ENCODE measurements around the gene CSNK1G1. TPM values are rescaled to one million over a fixed set of nuclear protein-coding genes. Genes with fewer than 3 reads are reported as not detected.
"Not testable (repeated sequence)": the region's sequence is repeated elsewhere in the genome, so short reads cannot be mapped to it uniquely, and the experiment has no call there.

CSNK1G1 gene
- total and polyA plus RNA-seq, 4 donors: 2.5 to 25.3 (median 9.1) TPM

GRCh38 chr15:64383760-64384159 is 27.8 kb upstream of the CSNK1G1 start:
- Histone ChIP-seq H3K4me3 (ENCODE audit: low read length in 2 of 2) (no peak overlapping the region), H3K27me3 (ENCODE audit: control insufficient read depth in 1 of 2, insufficient read depth in 2 of 2, low read length in 1 of 2) (no peaks in the 10 kb centered on the region), H3K27ac (ENCODE audit: low read depth in 1 of 2, low read length in 2 of 2) (no peak overlapping the region), H3K9me3 (ENCODE audit: control insufficient read depth, low read length) (no peaks in the 10 kb centered on the region), H3K4me1 (ENCODE audit: control insufficient read depth in 1 of 2, insufficient read depth in 2 of 2, low read length in 2 of 2) (peaks cover 0 to under 1% of the 10 kb centered on the region in 2 donors), H3K36me3 (ENCODE audit: control insufficient read depth in 1 of 2, insufficient read depth in 2 of 2, low read length in 1 of 2) (no peaks in the 10 kb centered on the region)
- 83 to 84% methylated on average over 2 of the region's 2 CpGs for WGBS, 2 donors
- no peak for ATAC-seq (ENCODE audit: low FRiP score)
- intact Hi-C loops (cut with DNase I): loop anchor here in 1 of 2 donors (10.0 kb wide), 1 partner anchor 219 kb away; the partner anchor contains the start of gene PPIB
- no peak for DNase-seq

DNA sequence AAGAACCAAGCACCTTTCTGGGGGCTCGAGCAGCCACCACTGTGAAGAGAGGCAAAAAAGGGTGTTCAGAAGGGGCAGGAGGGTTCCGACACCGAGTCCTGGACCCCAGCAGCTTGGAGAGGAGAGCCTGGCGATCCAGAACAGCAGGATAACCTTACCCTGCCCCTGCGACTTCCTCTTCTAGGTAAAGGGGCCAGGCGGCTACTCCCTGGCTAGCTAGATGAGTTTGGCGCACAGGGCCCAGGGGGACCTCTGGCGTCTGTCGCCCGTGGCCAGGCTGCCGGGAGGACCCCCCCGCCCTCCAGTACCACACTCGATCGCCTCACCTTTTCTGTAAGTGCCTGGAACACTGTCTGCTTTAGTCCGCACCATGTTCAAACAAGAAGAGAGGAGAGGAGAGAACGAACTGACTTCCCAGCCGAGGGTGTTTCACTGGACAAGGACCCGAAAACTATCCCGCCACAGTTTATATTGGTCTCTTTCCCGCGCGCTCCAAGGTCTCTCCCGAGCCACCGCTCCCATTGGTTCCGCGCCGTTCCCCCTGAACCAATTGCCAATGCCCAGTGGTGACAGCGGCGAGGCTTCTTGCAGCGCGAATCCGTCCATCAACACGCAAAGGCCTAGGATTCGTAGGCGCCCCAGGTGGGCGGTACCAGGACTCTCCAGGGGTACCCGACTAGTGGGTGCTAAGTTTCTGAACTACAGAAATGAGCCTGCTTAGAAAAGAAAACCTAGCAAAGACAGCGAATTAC is 25.2 kb upstream of the CSNK1G1 start, which contains the start of gene PCLAF:
TSS of gene PCLAF (minus strand) at position 442 of the 752 bp plus-strand sequence. CDS start at position 372, 70 bp downstream.
- peak within 1 kb of the TSS; percentile 56 to 60 for H3K4me3 ChIP-seq (ENCODE audit: low read length in 2 of 2)
- no peaks in the 10 kb centered on the region for H3K4me1 ChIP-seq (ENCODE audit: control insufficient read depth in 1 of 2, insufficient read depth in 2 of 2, low read length in 2 of 2)
- 0 to 1% methylated on average over 38 of the region's 38 CpGs for WGBS, 2 donors
- intact Hi-C loops (cut with DNase I): loop anchor here in 1 of 2 donors (10.0 kb wide), 1 partner anchor 216 kb away; the partner anchor contains the start of gene PPIB
- no peaks in the 10 kb centered on the region for H3K9me3 ChIP-seq (ENCODE audit: control insufficient read depth, low read length)
- H3K27me3 ChIP-seq (ENCODE audit: control insufficient read depth in 1 of 2, insufficient read depth in 2 of 2, low read length in 1 of 2): no peaks in the 10 kb centered on the region
- H3K36me3 ChIP-seq (ENCODE audit: control insufficient read depth in 1 of 2, insufficient read depth in 2 of 2, low read length in 1 of 2): no peaks in the 10 kb centered on the region
- ATAC-seq (ENCODE audit: low FRiP score) (peak; percentile 97), DNase-seq (peak; percentile 97)
- no peak within 1 kb of the TSS for H3K27ac ChIP-seq (ENCODE audit: low read depth in 1 of 2, low read length in 2 of 2)

DNA sequence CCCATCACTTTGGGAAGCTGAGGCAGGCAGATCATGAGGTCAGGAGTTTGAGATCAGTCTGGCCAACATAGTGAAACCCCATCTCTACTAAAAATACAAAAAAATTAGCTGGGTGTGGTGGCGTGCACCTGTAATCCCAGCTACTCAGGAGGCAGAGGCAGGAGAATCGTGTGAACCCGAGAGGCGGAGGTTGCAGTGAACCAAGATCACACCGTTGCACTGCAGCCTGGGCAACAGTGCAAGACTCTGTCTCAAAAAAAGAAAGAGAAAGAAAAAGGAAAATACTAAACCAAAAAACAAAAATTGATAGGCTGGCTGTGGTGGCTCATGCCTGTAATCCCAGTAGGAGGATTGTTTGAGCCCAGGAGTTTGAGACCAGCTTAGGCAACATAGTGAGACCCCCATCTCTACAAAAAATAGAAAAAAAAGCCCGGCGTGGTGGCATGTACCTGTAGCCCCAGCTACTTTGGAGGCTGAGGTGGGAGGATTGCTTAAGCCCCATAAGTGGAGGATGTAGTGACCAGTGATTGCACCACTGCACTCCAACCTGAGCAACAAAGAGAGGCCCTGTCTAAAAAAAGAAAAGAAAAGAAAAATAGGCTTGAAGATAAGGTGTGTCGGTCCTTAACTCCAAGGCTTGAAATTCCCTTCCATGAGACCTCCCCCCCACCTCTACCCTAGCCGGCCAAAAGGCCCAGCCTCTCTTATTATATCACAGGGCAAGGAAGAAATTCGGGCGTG is 24.3 kb upstream of the CSNK1G1 start:
- H3K9me3 ChIP-seq (ENCODE audit: control insufficient read depth, low read length); H3K4me1 ChIP-seq (ENCODE audit: control insufficient read depth in 1 of 2, insufficient read depth in 2 of 2, low read length in 2 of 2); H3K27me3 ChIP-seq (ENCODE audit: control insufficient read depth in 1 of 2, insufficient read depth in 2 of 2, low read length in 1 of 2); H3K27ac ChIP-seq (ENCODE audit: low read depth in 1 of 2, low read length in 2 of 2); DNase-seq; H3K4me3 ChIP-seq (ENCODE audit: low read length in 2 of 2); H3K36me3 ChIP-seq (ENCODE audit: control insufficient read depth in 1 of 2, insufficient read depth in 2 of 2, low read length in 1 of 2); ATAC-seq (ENCODE audit: low FRiP score): not testable (repeated sequence)
- WGBS, 2 donors: 57 to 58% methylated on average over 11 of the region's 11 CpGs
- intact Hi-C loops (cut with DNase I): loop anchor here in 1 of 2 donors (10.0 kb wide), 1 partner anchor 215 kb away; the partner anchor contains the start of gene PPIB

DNA sequence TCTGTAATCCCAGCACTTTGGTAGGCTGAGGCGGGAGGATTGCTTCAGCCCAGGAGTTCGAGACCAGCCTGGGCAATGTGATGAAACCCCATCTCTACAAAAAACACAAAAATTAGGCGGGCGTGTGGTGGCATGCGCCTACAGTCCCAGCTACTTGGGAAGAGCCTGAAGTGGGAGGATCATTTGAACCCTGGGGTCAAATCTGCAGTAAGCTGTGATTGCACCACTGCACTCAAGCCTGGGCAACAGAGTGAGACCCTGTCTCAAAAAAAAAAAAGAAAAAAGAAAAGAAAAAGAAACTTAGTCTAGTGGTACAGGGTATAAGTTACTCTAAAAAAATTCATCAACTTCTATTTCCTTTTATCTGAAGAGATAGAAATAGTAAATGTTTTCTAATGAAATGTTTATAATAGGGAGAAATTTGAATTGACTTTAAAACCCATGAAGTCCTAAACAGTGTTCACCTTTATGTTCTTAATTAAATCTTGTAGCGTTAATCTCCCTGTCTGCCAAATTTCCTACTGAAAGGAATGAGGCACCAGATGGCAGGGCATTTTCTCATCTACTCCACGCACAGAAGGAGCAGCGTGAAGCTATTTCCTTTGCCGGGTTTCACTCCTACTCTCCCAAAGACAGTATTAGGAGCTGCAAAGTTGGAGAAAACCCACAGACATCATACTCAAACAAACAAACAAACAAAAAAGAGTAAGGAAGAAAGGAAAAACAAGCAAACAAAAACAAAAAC is 23.4 kb upstream of the CSNK1G1 start:
- H3K27ac ChIP-seq (ENCODE audit: low read depth in 1 of 2, low read length in 2 of 2): no peak overlapping the region
- no peaks in the 10 kb centered on the region for H3K4me1 ChIP-seq (ENCODE audit: control insufficient read depth in 1 of 2, insufficient read depth in 2 of 2, low read length in 2 of 2)
- ATAC-seq (ENCODE audit: low FRiP score): no peak
- no peak for DNase-seq
- H3K27me3 ChIP-seq (ENCODE audit: control insufficient read depth in 1 of 2, insufficient read depth in 2 of 2, low read length in 1 of 2): no peaks in the 10 kb centered on the region
- no peak overlapping the region for H3K4me3 ChIP-seq (ENCODE audit: low read length in 2 of 2)
- H3K9me3 ChIP-seq (ENCODE audit: control insufficient read depth, low read length): no peaks in the 10 kb centered on the region
- no peaks in the 10 kb centered on the region for H3K36me3 ChIP-seq (ENCODE audit: control insufficient read depth in 1 of 2, insufficient read depth in 2 of 2, low read length in 1 of 2)
- intact Hi-C loops (cut with DNase I): no loop called here
- 64 to 69% methylated on average over 9 of the region's 9 CpGs for WGBS, 2 donors

- Histone ChIP-seq H3K9me3 (ENCODE audit: control insufficient read depth, low read length) (no peaks in the 10 kb centered on the region), H3K4me1 (ENCODE audit: control insufficient read depth in 1 of 2, insufficient read depth in 2 of 2, low read length in 2 of 2) (no peaks in the 10 kb centered on the region), H3K36me3 (ENCODE audit: control insufficient read depth in 1 of 2, insufficient read depth in 2 of 2, low read length in 1 of 2) (no peaks in the 10 kb centered on the region), H3K27ac (ENCODE audit: low read depth in 1 of 2, low read length in 2 of 2) (no peak overlapping the region), H3K4me3 (ENCODE audit: low read length in 2 of 2) (no peak overlapping the region), H3K27me3 (ENCODE audit: control insufficient read depth in 1 of 2, insufficient read depth in 2 of 2, low read length in 1 of 2) (no peaks in the 10 kb centered on the region)
- WGBS, 2 donors: 92 to 96% methylated on average over 8 of the region's 8 CpGs
- intact Hi-C loops (cut with DNase I): no loop called here
- no peak for ATAC-seq (ENCODE audit: low FRiP score)
- no peak for DNase-seq
These were observed 17.4 kb upstream of the CSNK1G1 start for GRCh38 chr15:64373360-64373759.

GRCh38 chr15:64371383-64371782 is 15.4 kb upstream of the CSNK1G1 start:
- ATAC-seq (ENCODE audit: low FRiP score); H3K4me1 ChIP-seq (ENCODE audit: control insufficient read depth in 1 of 2, insufficient read depth in 2 of 2, low read length in 2 of 2); DNase-seq: not testable (repeated sequence)

DNA sequence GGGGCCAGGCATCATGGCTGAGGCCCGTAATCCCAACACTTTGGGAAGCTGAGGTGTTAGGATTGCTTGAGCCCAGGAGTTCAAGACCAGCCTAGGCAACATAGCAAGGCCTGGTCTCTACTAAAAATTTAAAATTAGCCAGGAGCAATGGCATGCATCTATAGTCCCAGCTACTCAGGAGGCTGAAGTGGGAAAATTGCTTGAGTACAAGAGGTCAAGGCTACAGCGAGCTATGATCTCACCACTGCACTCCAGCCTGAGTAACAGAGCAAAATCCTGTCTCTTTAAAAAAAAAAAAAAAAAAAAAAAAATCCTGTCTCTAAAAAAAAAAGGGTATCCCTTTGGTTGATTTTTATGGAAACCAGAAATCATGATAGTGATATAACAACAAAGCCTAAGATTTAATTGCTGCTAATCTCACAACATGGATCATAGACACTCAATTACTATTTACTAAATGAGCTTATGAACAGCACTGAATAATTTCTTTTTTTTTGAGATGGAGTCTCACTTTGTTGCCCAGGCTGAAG is 13.2 kb upstream of the CSNK1G1 start:
- DNase-seq (no peak), ATAC-seq (ENCODE audit: low FRiP score) (no peak)
- Histone ChIP-seq H3K4me1 (ENCODE audit: control insufficient read depth in 1 of 2, insufficient read depth in 2 of 2, low read length in 2 of 2) (no peaks in the 10 kb centered on the region), H3K4me3 (ENCODE audit: low read length in 2 of 2) (no peak overlapping the region), H3K27me3 (ENCODE audit: control insufficient read depth in 1 of 2, insufficient read depth in 2 of 2, low read length in 1 of 2) (no peaks in the 10 kb centered on the region), H3K27ac (ENCODE audit: low read depth in 1 of 2, low read length in 2 of 2) (no peak overlapping the region), H3K9me3 (ENCODE audit: control insufficient read depth, low read length) (no peaks in the 10 kb centered on the region), H3K36me3 (ENCODE audit: control insufficient read depth in 1 of 2, insufficient read depth in 2 of 2, low read length in 1 of 2) (no peaks in the 10 kb centered on the region)
- WGBS, 2 donors: 84 to 88% methylated on average over 2 of the region's 2 CpGs
- intact Hi-C loops (cut with DNase I): no loop called here

More at GRCh38 chr15:64371383-64371782, 15.4 kb upstream of the CSNK1G1 start:
- 97 to 99% methylated on average over 8 of the region's 8 CpGs for WGBS, 2 donors
- H3K27ac ChIP-seq (ENCODE audit: low read depth in 1 of 2, low read length in 2 of 2); H3K27me3 ChIP-seq (ENCODE audit: control insufficient read depth in 1 of 2, insufficient read depth in 2 of 2, low read length in 1 of 2); intact Hi-C loops (cut with DNase I); H3K9me3 ChIP-seq (ENCODE audit: control insufficient read depth, low read length); H3K36me3 ChIP-seq (ENCODE audit: control insufficient read depth in 1 of 2, insufficient read depth in 2 of 2, low read length in 1 of 2); H3K4me3 ChIP-seq (ENCODE audit: low read length in 2 of 2): not testable (repeated sequence)

DNA sequence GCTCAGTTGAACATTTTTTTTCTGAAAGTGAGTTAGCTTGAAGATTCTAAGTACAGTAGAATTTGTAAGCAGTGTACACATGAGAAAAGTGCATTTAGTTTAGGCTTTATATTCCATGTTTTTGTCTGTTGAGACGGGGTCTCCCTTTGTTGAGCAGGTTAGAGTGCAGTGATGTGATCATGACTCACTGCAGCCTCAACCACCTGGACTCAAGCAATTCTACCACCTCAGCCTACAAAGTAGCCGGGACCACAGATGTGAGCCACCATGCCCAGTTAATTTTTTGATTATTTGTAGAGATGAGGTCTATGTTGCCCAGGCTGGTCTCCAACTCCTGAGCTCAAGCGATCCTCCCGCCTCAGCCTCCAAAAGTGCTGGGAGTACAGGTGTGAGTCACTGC is 5.3 kb upstream of the CSNK1G1 start:
- Histone ChIP-seq H3K4me1 (ENCODE audit: control insufficient read depth in 1 of 2, insufficient read depth in 2 of 2, low read length in 2 of 2) (no peaks in the 10 kb centered on the region), H3K36me3 (ENCODE audit: control insufficient read depth in 1 of 2, insufficient read depth in 2 of 2, low read length in 1 of 2) (no peaks in the 10 kb centered on the region), H3K9me3 (ENCODE audit: control insufficient read depth, low read length) (no peaks in the 10 kb centered on the region), H3K27me3 (ENCODE audit: control insufficient read depth in 1 of 2, insufficient read depth in 2 of 2, low read length in 1 of 2) (no peaks in the 10 kb centered on the region), H3K27ac (ENCODE audit: low read depth in 1 of 2, low read length in 2 of 2) (no peak overlapping the region), H3K4me3 (ENCODE audit: low read length in 2 of 2) (no peak overlapping the region)
- intact Hi-C loops (cut with DNase I): no loop called here
- 93 to 97% methylated on average over 4 of the region's 4 CpGs for WGBS, 2 donors
- no peak for DNase-seq
- ATAC-seq (ENCODE audit: low FRiP score): no peak
